ENCODE results near the gene PCYT1B.
"Not testable (repeated sequence)": the region's sequence is repeated elsewhere in the genome, so short reads cannot be mapped to it uniquely, and the experiment has no call there.

PCYT1B gene

GRCh38 chrX:24646006-24646405 lies 1.1 kb downstream of the PCYT1B start:
- DNase-seq (ENCODE audit: low read depth in 2 of 2) = no peak

GRCh38 chrX:24643116-24643515 lies 4.0 kb downstream of the PCYT1B start:
- no peak for DNase-seq (ENCODE audit: low read depth in 2 of 2)

GRCh38 chrX:24629701-24630100 lies 17.4 kb downstream of the PCYT1B start:
- DNase-seq (ENCODE audit: low read depth in 2 of 2) = no peak

- DNase-seq (ENCODE audit: low read depth in 2 of 2) = no peak
These were observed 27.5 kb downstream of the PCYT1B start for GRCh38 chrX:24619647-24620046.

- DNase-seq (ENCODE audit: low read depth in 2 of 2) = no peak
These were observed 36.6 kb downstream of the PCYT1B start for GRCh38 chrX:24610516-24610915.

GRCh38 chrX:24607616-24608015 lies 39.5 kb downstream of the PCYT1B start:
- no peak for DNase-seq (ENCODE audit: low read depth in 2 of 2)

GRCh38 chrX:24605941-24606340 lies 41.2 kb downstream of the PCYT1B start:
- not testable (repeated sequence) for DNase-seq (ENCODE audit: low read depth in 2 of 2)

- no peak for DNase-seq (ENCODE audit: low read depth in 2 of 2)
These were observed 44.0 kb downstream of the PCYT1B start for GRCh38 chrX:24603191-24603590.

- DNase-seq (ENCODE audit: low read depth in 2 of 2) = no peak
These were observed 45.3 kb downstream of the PCYT1B start for GRCh38 chrX:24601858-24602257.

GRCh38 chrX:24594501-24594900 lies 52.6 kb downstream of the PCYT1B start:
- DNase-seq (ENCODE audit: low read depth in 2 of 2) = no peak

- DNase-seq (ENCODE audit: low read depth in 2 of 2) = no peak
These were observed 57.0 kb downstream of the PCYT1B start for GRCh38 chrX:24590111-24590510.

- no peak for DNase-seq (ENCODE audit: low read depth in 2 of 2)
These were observed 70.1 kb downstream of the PCYT1B start for GRCh38 chrX:24577091-24577490.

- no peak for DNase-seq (ENCODE audit: low read depth in 2 of 2)
These were observed 71.7 kb downstream of the PCYT1B start for GRCh38 chrX:24575496-24575895.

- no peak for DNase-seq (ENCODE audit: low read depth in 2 of 2)
These were observed 72.4 kb downstream of the PCYT1B start for GRCh38 chrX:24574743-24575142.

GRCh38 chrX:24567169-24567568 lies 80.0 kb downstream of the PCYT1B start:
- no peak for DNase-seq (ENCODE audit: low read depth in 2 of 2)

- DNase-seq (ENCODE audit: low read depth in 2 of 2) = no peak
These were observed 80.9 kb downstream of the PCYT1B start for GRCh38 chrX:24566240-24566639.

- no peak for DNase-seq (ENCODE audit: low read depth in 2 of 2)
These were observed 83.7 kb downstream of the PCYT1B start for GRCh38 chrX:24563291-24564010.

GRCh38 chrX:24561121-24561520 lies 86.0 kb downstream of the PCYT1B start:
- no peak for DNase-seq (ENCODE audit: low read depth in 2 of 2)

- DNase-seq (ENCODE audit: low read depth in 2 of 2) = no peak
These were observed 94.1 kb downstream of the PCYT1B start for GRCh38 chrX:24553011-24553410.

- DNase-seq (ENCODE audit: low read depth in 2 of 2) = no peak
These were observed 97.0 kb downstream of the PCYT1B start for GRCh38 chrX:24550166-24550565.

- DNase-seq (ENCODE audit: low read depth in 2 of 2) = no peak
These were observed 99.2 kb downstream of the PCYT1B start for GRCh38 chrX:24547961-24548360.

GRCh38 chrX:24542756-24543155 lies 104.4 kb downstream of the PCYT1B start:
- DNase-seq (ENCODE audit: low read depth in 2 of 2) = no peak

- no peak for DNase-seq (ENCODE audit: low read depth in 2 of 2)
These were observed 110.6 kb downstream of the PCYT1B start for GRCh38 chrX:24536551-24536950.

GRCh38 chrX:24528605-24529004 lies 118.5 kb downstream of the PCYT1B start:
- no peak for DNase-seq (ENCODE audit: low read depth in 2 of 2)
